ENCODE measurements around the gene TNFAIP6.

- TF ChIP-seq, protein P1, sequence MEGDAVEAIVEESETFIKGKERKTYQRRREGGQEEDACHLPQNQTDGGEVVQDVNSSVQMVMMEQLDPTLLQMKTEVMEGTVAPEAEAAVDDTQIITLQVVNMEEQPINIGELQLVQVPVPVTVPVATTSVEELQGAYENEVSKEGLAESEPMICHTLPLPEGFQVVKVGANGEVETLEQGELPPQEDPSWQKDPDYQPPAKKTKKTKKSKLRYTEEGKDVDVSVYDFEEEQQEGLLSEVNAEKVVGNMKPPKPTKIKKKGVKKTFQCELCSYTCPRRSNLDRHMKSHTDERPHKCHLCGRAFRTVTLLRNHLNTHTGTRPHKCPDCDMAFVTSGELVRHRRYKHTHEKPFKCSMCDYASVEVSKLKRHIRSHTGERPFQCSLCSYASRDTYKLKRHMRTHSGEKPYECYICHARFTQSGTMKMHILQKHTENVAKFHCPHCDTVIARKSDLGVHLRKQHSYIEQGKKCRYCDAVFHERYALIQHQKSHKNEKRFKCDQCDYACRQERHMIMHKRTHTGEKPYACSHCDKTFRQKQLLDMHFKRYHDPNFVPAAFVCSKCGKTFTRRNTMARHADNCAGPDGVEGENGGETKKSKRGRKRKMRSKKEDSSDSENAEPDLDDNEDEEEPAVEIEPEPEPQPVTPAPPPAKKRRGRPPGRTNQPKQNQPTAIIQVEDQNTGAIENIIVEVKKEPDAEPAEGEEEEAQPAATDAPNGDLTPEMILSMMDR (conservative IDR thresholded peaks at IDR 0.05; ENCODE audit: low read length), result no peak
- TF ChIP-seq EZH2phosphoT487 (IDR thresholded peaks at IDR 0.05; ENCODE audit: borderline replicate concordance), result no peak
Observed at GRCh38 chr2:151354807-151355206, 2.6 kb upstream of the TNFAIP6 start.

Measured in Loucy (cell line).